DOHH2 (cell line): ENCODE results near the gene SLFN13.

ENCODE experiments used
- H3F3A ChIP-seq: fragments of 200-600 bp; sonication (generic), shearing (Covaris generic); 2 replicates; pipeline ENCODE4 v1.6.0; 2016; ENCODE audit warnings: antibody characterized with exemption, mild to moderate bottlenecking; ENCODE audit not compliant: control insufficient read depth, insufficient read depth
- H3K27ac ChIP-seq: fragments of 200-600 bp; sonication (generic); 2 replicates; pipeline ENCODE4 v1.5.1; 2014; ENCODE audit warnings: low read depth, mild to moderate bottlenecking, low read length, moderate library complexity
- H3K27me3 ChIP-seq: fragments of 200-600 bp; sonication (generic); 2 replicates; pipeline ENCODE4 v1.6.1; 2014; ENCODE audit warnings: mild to moderate bottlenecking, low read length, mixed read lengths; ENCODE audit not compliant: control insufficient read depth
- H3K36me3 ChIP-seq: fragments of 200-600 bp; sonication (generic); 2 replicates; pipeline ENCODE4 v1.6.1; 2014; ENCODE audit warnings: mild to moderate bottlenecking, low read length, moderate library complexity, mixed read lengths; ENCODE audit not compliant: control insufficient read depth
- H3K4me1 ChIP-seq: fragments of 200-600 bp; sonication (generic); 2 replicates; pipeline ENCODE4 v1.6.1; 2014; ENCODE audit warnings: mild to moderate bottlenecking, low read length, mixed read lengths; ENCODE audit not compliant: control insufficient read depth
- H3K4me2 ChIP-seq: fragments of 200-600 bp; sonication (generic); 2 replicates; pipeline ENCODE4 v1.6.0; 2014; ENCODE audit warnings: mild to moderate bottlenecking, low read length, moderate library complexity
- H3K4me3 ChIP-seq: fragments of 200-600 bp; sonication (generic); 2 replicates; pipeline ENCODE4 v1.5.1; 2014; ENCODE audit warnings: mild to moderate bottlenecking, low read length, mixed read lengths
- H3K79me2 ChIP-seq: fragments of 200-600 bp; sonication (generic); 2 replicates; pipeline ENCODE4 v1.6.1; 2014; ENCODE audit warnings: mild to moderate bottlenecking, low read length, mixed read lengths; ENCODE audit not compliant: control insufficient read depth
- H3K9me2 ChIP-seq: fragments of 200-600 bp; sonication (generic); replicated peaks from 2 replicates; pipeline ENCODE4 v1.6.1; 2014; ENCODE audit warnings: mild to moderate bottlenecking, low read length, mixed read lengths; ENCODE audit not compliant: control insufficient read depth
- H3K9me3 ChIP-seq: fragments of 200-600 bp; sonication (generic); 2 replicates; pipeline ENCODE4 v1.6.1; 2014; ENCODE audit warnings: antibody characterized with exemption, low read length, mixed read lengths; ENCODE audit not compliant: control insufficient read depth, insufficient read depth
- H4K20me1 ChIP-seq: fragments of 200-600 bp; sonication (generic); 2 replicates; pipeline ENCODE4 v1.6.0; 2014; ENCODE audit warnings: low read depth, mild to moderate bottlenecking, antibody characterized with exemption, low read length, moderate library complexity; ENCODE audit not compliant: control insufficient read depth, insufficient read depth
- EZH2phosphoT487 ChIP-seq: fragments of 200-600 bp; sonication (generic); IDR thresholded peaks from 2 replicates; pipeline ENCODE4 v1.6.1; 2017; ENCODE audit warnings: borderline replicate concordance, mild to moderate bottlenecking, antibody characterized with exemption, low read length, moderate library complexity, mixed read lengths
- TF ChIP-seq, protein P1 (sequence below): fragments of 200-600 bp; sonication (generic); IDR thresholded peaks from one replicate; pipeline ENCODE4 v1.5.1; 2014; ENCODE audit warnings: antibody characterized with exemption, mild to moderate bottlenecking, low read depth, low read length; ENCODE audit not compliant: poor library complexity, severe bottlenecking

The SLFN13 gene

DNA sequence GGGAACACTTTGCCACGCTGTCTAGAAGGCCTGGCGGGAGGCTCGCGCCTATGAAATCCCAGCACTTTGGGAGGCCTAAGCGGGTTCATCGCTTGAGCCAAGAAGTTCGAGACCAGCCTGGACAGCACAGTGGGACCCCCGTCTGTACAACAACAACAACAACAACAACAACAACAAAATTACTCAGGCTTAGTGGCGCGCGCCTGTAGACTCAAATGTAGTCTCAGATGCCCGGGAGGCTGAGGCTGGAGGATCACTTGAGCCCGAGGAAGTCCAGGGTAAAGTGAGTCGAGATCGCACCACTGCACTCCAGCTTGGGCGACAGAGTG lies 297 bp upstream of the SLFN13 start:
- Histone ChIP-seq H3K4me3 (peak overlapping the region; percentile 60), H3K27ac (no peak overlapping the region), H3K4me1 (peaks cover 11% of the 10 kb centered on the region), H3K79me2 (no peaks in the 10 kb centered on the region), H4K20me1 (no peaks in the 10 kb centered on the region), H3K9me3 (no peaks in the 10 kb centered on the region), H3K9me2 (no peaks in the 10 kb centered on the region), H3K27me3 (peaks cover 38% of the 10 kb centered on the region), H3K36me3 (no peaks in the 10 kb centered on the region), H3F3A (no peaks in the 10 kb centered on the region), H3K4me2 (peak overlapping the region; percentile 57)
- TF ChIP-seq, protein P1, sequence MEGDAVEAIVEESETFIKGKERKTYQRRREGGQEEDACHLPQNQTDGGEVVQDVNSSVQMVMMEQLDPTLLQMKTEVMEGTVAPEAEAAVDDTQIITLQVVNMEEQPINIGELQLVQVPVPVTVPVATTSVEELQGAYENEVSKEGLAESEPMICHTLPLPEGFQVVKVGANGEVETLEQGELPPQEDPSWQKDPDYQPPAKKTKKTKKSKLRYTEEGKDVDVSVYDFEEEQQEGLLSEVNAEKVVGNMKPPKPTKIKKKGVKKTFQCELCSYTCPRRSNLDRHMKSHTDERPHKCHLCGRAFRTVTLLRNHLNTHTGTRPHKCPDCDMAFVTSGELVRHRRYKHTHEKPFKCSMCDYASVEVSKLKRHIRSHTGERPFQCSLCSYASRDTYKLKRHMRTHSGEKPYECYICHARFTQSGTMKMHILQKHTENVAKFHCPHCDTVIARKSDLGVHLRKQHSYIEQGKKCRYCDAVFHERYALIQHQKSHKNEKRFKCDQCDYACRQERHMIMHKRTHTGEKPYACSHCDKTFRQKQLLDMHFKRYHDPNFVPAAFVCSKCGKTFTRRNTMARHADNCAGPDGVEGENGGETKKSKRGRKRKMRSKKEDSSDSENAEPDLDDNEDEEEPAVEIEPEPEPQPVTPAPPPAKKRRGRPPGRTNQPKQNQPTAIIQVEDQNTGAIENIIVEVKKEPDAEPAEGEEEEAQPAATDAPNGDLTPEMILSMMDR, result no peak
- TF ChIP-seq EZH2phosphoT487, result no peak

DNA sequence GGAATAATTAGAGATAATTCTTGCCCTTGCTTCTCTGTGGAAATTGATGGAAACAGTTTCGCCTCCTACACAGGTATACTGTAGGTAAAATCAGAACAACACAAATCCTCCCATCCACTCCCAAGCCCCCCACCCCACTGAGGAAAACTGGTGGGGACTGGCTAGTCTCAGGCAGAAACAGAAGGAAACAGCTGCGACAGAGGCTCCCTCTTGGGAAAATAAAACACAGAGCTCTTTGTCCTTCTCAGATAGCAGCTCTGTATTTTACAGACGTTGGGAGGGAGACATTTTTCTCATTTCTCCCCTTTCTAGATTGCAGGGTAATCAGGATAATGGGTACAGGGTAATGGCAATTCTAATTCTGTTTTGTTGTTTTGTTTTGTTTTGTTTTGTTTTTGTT lies 1.1 kb downstream of the SLFN13 start:
- H3K79me2 ChIP-seq, result no peaks in the 10 kb centered on the region
- H3K4me1 ChIP-seq, result peaks cover 11% of the 10 kb centered on the region
- H3F3A ChIP-seq, result no peaks in the 10 kb centered on the region
- no peaks in the 10 kb centered on the region for H3K36me3 ChIP-seq
- no peak overlapping the region for H3K4me2 ChIP-seq
- H3K9me3 ChIP-seq, result no peaks in the 10 kb centered on the region
- TF ChIP-seq, protein P1, result no peak
- no peak for TF ChIP-seq EZH2phosphoT487
- no peak overlapping the region for H3K27ac ChIP-seq
- H3K9me2 ChIP-seq, result no peaks in the 10 kb centered on the region
- peaks cover 38% of the 10 kb centered on the region for H3K27me3 ChIP-seq
- no peaks in the 10 kb centered on the region for H4K20me1 ChIP-seq
- no peak overlapping the region for H3K4me3 ChIP-seq

DNA sequence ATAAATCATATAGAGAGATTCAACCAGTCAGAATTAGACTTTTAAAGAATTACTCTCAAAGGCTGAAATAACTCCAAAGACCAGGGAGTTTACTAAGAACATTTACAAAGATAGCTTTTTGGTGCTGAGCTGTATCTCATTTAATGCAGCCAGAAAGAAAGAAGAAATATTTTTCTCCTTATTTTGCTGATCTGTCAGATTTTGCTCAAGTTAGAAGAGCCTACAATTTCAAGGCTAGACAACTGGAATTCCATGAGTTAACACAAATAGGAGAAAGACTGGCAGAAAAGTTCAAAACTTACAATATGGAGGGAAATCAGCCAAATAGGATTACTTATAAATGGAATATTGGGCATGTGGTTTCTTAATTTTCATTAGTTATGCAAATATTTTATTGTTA lies 10.1 kb downstream of the SLFN13 start:
- Histone ChIP-seq H3K79me2 (no peaks in the 10 kb centered on the region), H3K36me3 (no peaks in the 10 kb centered on the region), H3K27me3 (no peaks in the 10 kb centered on the region), H3K4me3 (no peak overlapping the region), H3K9me2 (no peaks in the 10 kb centered on the region), H3K4me2 (no peak overlapping the region), H3K27ac (no peak overlapping the region), H3K4me1 (no peaks in the 10 kb centered on the region), H4K20me1 (no peaks in the 10 kb centered on the region), H3F3A (no peaks in the 10 kb centered on the region), H3K9me3 (no peaks in the 10 kb centered on the region)
- TF ChIP-seq, protein P1, result no peak
- TF ChIP-seq EZH2phosphoT487, result no peak
